C4-2B (cell line): ENCODE measurements around the gene COA3.

Experiments used
- CTCF ChIP-seq: fragments of 450-650 bp; conservative IDR thresholded peaks from 2 replicates; pipeline ENCODE4 v1.5.1; 2017; ENCODE audit warnings: mild to moderate bottlenecking
- ZFX ChIP-seq: fragments of 450-650 bp; IDR thresholded peaks from 2 replicates; pipeline ENCODE4 v1.6.1; 2017

GRCh38 chr17:42779304-42779935, 19.1 kb downstream of the COA3 start:
- TF ChIP-seq CTCF (no peak), ZFX (no peak)
